HFF-Myc (cell line): ENCODE results near the gene MORN1.

Source experiments
- DNase-seq: peaks from one replicate; pipeline ENCODE4 v3.0.0-alpha.2; 2011; ENCODE audit warnings: low read depth; ENCODE audit errors: extremely low read depth
- H3K4me3 ChIP-seq: replicated peaks from 2 replicates; pipeline ENCODE4 v1.5.1; 2011; ENCODE audit warnings: low read depth, mild to moderate bottlenecking, control low read depth, low read length
- CTCF ChIP-seq: IDR thresholded peaks from 2 replicates; pipeline ENCODE4 v1.5.1; 2012; ENCODE audit warnings: mild to moderate bottlenecking, low read depth, low read length, control low read depth; ENCODE audit errors: missing control alignments

MORN1 gene

GRCh38 chr1:2294033-2294724 is 97.2 kb downstream of the MORN1 start:
- no peak for TF ChIP-seq CTCF
- DNase-seq: no peak
- no peak overlapping the region for H3K4me3 ChIP-seq

GRCh38 chr1:2292725-2293450 is 98.5 kb downstream of the MORN1 start:
- no peak for DNase-seq
- TF ChIP-seq CTCF: no peak
- no peak overlapping the region for H3K4me3 ChIP-seq

GRCh38 chr1:2291577-2291976 is 99.8 kb downstream of the MORN1 start:
- H3K4me3 ChIP-seq: no peak overlapping the region
- DNase-seq: no peak
- no peak for TF ChIP-seq CTCF

GRCh38 chr1:2290595-2291510 is 100.5 kb downstream of the MORN1 start:
- TF ChIP-seq CTCF: no peak
- DNase-seq: peak; percentile 92
- H3K4me3 ChIP-seq: peak overlapping the region; percentile 34

GRCh38 chr1:2290171-2290578 is 101.2 kb downstream of the MORN1 start:
- no peak overlapping the region for H3K4me3 ChIP-seq
- TF ChIP-seq CTCF: no peak
- no peak for DNase-seq

- DNase-seq: no peak
- TF ChIP-seq CTCF: no peak
These were observed 101.7 kb downstream of the MORN1 start for GRCh38 chr1:2289607-2290006.

More at GRCh38 chr1:2289607-2290006, 101.7 kb downstream of the MORN1 start:
- H3K4me3 ChIP-seq: no peak overlapping the region
